ENCODE data around the gene ATPAF1.
"Not testable (repeated sequence)": the region's sequence is repeated elsewhere in the genome, so short reads cannot be mapped to it uniquely, and the experiment has no call there.

ATPAF1 gene

GRCh38 chr1:46659307-46659870 is 8.8 kb downstream of the ATPAF1 start:
- Histone ChIP-seq H3K4me2 (ENCODE audit: low read length) (no peak overlapping the region), H4K20me1 (ENCODE audit: insufficient read depth, low read length) (no peaks in the 10 kb centered on the region), H3K36me3 (replicated peaks; ENCODE audit: low read depth, low read length) (peaks cover 12% of the 10 kb centered on the region), H2AFZ (ENCODE audit: low read depth, low read length) (no peak overlapping the region), H3K4me1 (ENCODE audit: low read length) (no peaks in the 10 kb centered on the region), H3K4me3 (ENCODE audit: low read length) (no peak overlapping the region), H3K9me3 (ENCODE audit: insufficient read depth, low read length) (no peaks in the 10 kb centered on the region), H3K79me2 (ENCODE audit: low read length) (no peaks in the 10 kb centered on the region), H3K9ac (ENCODE audit: low read length) (no peak overlapping the region), H3K27me3 (ENCODE audit: low read depth, low read length) (no peaks in the 10 kb centered on the region), H3K27ac (ENCODE audit: low read length) (no peak overlapping the region)
- TF ChIP-seq CTCF (IDR thresholded peaks at IDR 0.05; ENCODE audit: low read depth, low read length) = no peak
- no peak for TF ChIP-seq EZH2phosphoT487 (IDR thresholded peaks at IDR 0.05; ENCODE audit: low read depth)

- Histone ChIP-seq H3K36me3 (replicated peaks; ENCODE audit: low read depth, low read length) (peaks cover 9% of the 10 kb centered on the region), H2AFZ (ENCODE audit: low read depth, low read length) (no peak overlapping the region), H3K9me3 (ENCODE audit: insufficient read depth, low read length) (no peaks in the 10 kb centered on the region), H3K4me2 (ENCODE audit: low read length) (no peak overlapping the region), H4K20me1 (ENCODE audit: insufficient read depth, low read length) (no peaks in the 10 kb centered on the region), H3K27ac (ENCODE audit: low read length) (no peak overlapping the region), H3K27me3 (ENCODE audit: low read depth, low read length) (no peaks in the 10 kb centered on the region), H3K4me1 (ENCODE audit: low read length) (no peaks in the 10 kb centered on the region), H3K4me3 (ENCODE audit: low read length) (no peak overlapping the region), H3K9ac (ENCODE audit: low read length) (no peak overlapping the region), H3K79me2 (ENCODE audit: low read length) (no peaks in the 10 kb centered on the region)
- TF ChIP-seq CTCF (IDR thresholded peaks at IDR 0.05; ENCODE audit: low read depth, low read length) = no peak
These were observed 10.4 kb downstream of the ATPAF1 start for GRCh38 chr1:46657775-46658174.

- Histone ChIP-seq H3K27me3 (ENCODE audit: low read depth, low read length) (no peaks in the 10 kb centered on the region), H4K20me1 (ENCODE audit: insufficient read depth, low read length) (no peaks in the 10 kb centered on the region), H3K4me3 (ENCODE audit: low read length) (no peak overlapping the region), H3K27ac (ENCODE audit: low read length) (no peak overlapping the region), H2AFZ (ENCODE audit: low read depth, low read length) (no peak overlapping the region), H3K4me1 (ENCODE audit: low read length) (no peaks in the 10 kb centered on the region), H3K9me3 (ENCODE audit: insufficient read depth, low read length) (no peaks in the 10 kb centered on the region), H3K79me2 (ENCODE audit: low read length) (no peaks in the 10 kb centered on the region), H3K4me2 (ENCODE audit: low read length) (no peak overlapping the region), H3K9ac (ENCODE audit: low read length) (no peak overlapping the region), H3K36me3 (replicated peaks; ENCODE audit: low read depth, low read length) (peaks cover 9% of the 10 kb centered on the region)
- TF ChIP-seq EZH2phosphoT487 (IDR thresholded peaks at IDR 0.05; ENCODE audit: low read depth) (no peak), CTCF (IDR thresholded peaks at IDR 0.05; ENCODE audit: low read depth, low read length) (no peak)
These were observed 11.5 kb downstream of the ATPAF1 start for GRCh38 chr1:46656643-46657042.

GRCh38 chr1:46655848-46656247 is 12.3 kb downstream of the ATPAF1 start:
- Histone ChIP-seq H3K9ac (ENCODE audit: low read length) (no peak overlapping the region), H3K4me3 (ENCODE audit: low read length) (no peak overlapping the region), H3K27ac (ENCODE audit: low read length) (no peak overlapping the region), H3K4me1 (ENCODE audit: low read length) (no peaks in the 10 kb centered on the region), H4K20me1 (ENCODE audit: insufficient read depth, low read length) (no peaks in the 10 kb centered on the region), H3K79me2 (ENCODE audit: low read length) (no peaks in the 10 kb centered on the region), H2AFZ (ENCODE audit: low read depth, low read length) (no peak overlapping the region), H3K9me3 (ENCODE audit: insufficient read depth, low read length) (no peaks in the 10 kb centered on the region), H3K27me3 (ENCODE audit: low read depth, low read length) (no peaks in the 10 kb centered on the region), H3K36me3 (replicated peaks; ENCODE audit: low read depth, low read length) (peaks cover 9% of the 10 kb centered on the region), H3K4me2 (ENCODE audit: low read length) (no peak overlapping the region)
- TF ChIP-seq CTCF (IDR thresholded peaks at IDR 0.05; ENCODE audit: low read depth, low read length) = no peak
- no peak for TF ChIP-seq EZH2phosphoT487 (IDR thresholded peaks at IDR 0.05; ENCODE audit: low read depth)

- H3K9ac ChIP-seq (ENCODE audit: low read length); H3K79me2 ChIP-seq (ENCODE audit: low read length); H2AFZ ChIP-seq (ENCODE audit: low read depth, low read length); H3K27ac ChIP-seq (ENCODE audit: low read length); H3K9me3 ChIP-seq (ENCODE audit: insufficient read depth, low read length); H4K20me1 ChIP-seq (ENCODE audit: insufficient read depth, low read length); H3K4me1 ChIP-seq (ENCODE audit: low read length); H3K27me3 ChIP-seq (ENCODE audit: low read depth, low read length); H3K4me2 ChIP-seq (ENCODE audit: low read length); H3K4me3 ChIP-seq (ENCODE audit: low read length): not testable (repeated sequence)
- H3K36me3 ChIP-seq (replicated peaks; ENCODE audit: low read depth, low read length) = peaks cover 13% of the 10 kb centered on the region
These were observed 13.5 kb downstream of the ATPAF1 start for GRCh38 chr1:46654698-46655097.
